GM15510 (cell line): ENCODE results near the gene VWA2.

Experiments
- POLR2A ChIP-seq: IDR thresholded peaks from 3 replicates; pipeline ENCODE4 v1.6.1; 2011; ENCODE audit warnings: borderline replicate concordance; ENCODE audit not compliant: insufficient read length; ENCODE audit errors: extremely low read depth

The VWA2 gene, protein sequence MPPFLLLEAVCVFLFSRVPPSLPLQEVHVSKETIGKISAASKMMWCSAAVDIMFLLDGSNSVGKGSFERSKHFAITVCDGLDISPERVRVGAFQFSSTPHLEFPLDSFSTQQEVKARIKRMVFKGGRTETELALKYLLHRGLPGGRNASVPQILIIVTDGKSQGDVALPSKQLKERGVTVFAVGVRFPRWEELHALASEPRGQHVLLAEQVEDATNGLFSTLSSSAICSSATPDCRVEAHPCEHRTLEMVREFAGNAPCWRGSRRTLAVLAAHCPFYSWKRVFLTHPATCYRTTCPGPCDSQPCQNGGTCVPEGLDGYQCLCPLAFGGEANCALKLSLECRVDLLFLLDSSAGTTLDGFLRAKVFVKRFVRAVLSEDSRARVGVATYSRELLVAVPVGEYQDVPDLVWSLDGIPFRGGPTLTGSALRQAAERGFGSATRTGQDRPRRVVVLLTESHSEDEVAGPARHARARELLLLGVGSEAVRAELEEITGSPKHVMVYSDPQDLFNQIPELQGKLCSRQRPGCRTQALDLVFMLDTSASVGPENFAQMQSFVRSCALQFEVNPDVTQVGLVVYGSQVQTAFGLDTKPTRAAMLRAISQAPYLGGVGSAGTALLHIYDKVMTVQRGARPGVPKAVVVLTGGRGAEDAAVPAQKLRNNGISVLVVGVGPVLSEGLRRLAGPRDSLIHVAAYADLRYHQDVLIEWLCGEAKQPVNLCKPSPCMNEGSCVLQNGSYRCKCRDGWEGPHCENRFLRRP

DNA sequence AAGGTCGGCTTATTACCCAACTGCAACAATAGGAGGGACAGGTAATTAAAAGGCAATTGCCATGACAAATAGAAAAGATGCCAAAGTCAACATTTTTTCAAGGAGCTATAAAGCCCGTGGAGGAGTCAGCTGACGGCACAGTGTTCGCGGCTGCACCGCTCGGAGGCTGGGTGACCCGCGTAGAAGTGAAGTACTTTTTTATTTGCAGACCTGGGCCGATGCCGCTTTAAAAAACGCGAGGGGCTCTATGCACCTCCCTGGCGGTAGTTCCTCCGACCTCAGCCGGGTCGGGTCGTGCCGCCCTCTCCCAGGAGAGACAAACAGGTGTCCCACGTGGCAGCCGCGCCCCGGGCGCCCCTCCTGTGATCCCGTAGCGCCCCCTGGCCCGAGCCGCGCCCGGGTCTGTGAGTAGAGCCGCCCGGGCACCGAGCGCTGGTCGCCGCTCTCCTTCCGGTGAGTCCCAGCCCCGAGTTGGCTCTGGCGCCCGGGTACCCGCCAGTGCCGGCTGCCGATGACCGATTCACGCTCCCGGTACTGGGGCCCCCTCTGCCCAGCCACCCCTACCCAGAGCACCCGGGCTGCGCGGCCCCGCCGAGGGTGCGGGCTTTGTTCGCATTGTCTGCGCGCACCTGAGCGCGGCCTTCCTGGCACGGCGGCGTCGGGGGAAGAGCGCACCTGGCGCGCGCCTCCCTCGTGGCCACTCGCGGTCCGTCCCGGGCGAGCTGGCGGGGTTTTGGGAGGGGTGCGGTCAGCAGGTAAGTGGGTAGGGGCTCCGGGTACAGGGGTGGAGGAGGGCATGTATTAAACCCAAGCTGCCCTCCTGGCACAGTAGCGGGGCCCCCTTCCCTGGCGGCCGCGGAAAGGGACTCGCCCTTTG lies at the start of gene VWA2:
Gene VWA2 (plus strand): TSS at position 138 of the 877 bp plus-strand sequence. CDS start 9,460 bp downstream, outside the sequence.
- no peak for TF ChIP-seq POLR2A

DNA sequence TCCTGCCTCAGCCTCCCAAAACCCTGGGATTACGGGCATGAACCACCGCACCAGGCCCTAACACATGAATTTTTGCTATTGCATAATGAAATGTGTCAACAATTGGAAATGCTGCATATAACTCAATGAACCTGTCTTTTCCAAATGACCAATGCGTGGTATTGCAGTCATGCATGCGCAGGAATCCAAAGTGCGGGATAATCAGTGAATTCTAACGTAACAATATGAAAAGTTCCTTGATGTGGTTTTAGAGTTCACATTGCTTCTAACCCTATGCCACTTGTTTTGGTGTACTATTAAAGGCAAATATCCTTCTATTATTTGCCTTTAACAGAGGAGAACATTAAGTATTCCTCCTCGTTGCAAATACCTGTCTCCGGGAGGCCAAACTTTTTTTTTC lies 49.4 kb upstream of the VWA2 start:
- TF ChIP-seq POLR2A, result no peak

DNA sequence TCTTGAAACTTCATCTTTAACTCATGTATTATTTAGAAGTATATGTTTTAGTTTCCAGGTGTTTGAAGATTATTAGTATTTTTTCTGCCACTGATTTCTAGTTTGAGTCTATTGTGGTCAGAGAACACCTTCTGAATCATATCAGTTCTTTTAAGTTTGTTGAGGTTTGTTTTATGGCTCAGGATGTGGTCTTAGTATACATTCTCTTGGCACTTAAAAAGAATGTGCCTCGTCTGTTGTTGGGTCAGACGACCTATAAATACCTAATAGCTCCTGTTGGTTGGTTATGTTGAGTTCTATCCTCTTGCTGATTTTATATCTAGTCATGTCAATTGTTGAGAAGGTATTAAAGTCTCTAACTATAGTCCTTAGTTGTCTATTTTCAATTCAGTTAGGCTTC lies 44.0 kb upstream of the VWA2 start:
- TF ChIP-seq POLR2A, result no peak

DNA sequence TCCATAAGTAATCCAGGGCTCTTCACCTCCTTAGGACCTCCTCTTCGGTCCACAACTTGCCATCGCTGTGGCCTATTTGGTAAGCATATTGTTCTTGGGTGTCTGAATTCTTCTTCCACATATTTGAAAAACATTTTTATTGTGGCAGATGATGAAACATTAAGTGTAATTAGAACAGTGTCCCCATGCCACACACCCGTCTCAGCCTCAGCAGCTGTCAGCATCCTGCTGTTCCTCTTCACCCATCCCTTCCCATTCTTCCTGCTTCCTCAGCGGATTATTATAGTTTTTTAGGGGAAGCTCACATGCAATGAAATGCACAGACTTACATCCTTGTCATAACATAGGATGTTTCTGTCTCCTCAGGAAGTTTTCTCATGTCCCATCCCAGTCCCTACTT lies 39.8 kb upstream of the VWA2 start:
- TF ChIP-seq POLR2A, result no peak

DNA sequence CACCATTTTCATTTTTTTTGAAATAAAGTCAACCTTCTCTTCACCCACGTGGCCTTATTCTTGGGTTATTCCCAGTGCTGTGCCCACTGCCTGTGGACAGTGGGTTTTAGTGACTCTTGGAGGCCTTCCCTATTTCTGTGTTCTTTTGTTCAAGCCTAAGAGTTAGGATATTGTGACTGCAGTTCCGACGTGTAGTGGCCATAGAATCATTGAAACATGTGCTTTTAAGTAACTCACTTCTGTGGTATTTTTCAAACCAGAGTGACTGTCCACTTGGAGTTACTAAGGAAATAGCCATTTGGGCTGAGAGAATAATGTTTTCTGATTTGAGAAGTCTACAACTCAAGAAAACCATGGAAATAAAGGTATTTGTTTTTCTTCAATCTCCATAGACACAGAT lies 36.2 kb upstream of the VWA2 start:
- TF ChIP-seq POLR2A, result no peak

DNA sequence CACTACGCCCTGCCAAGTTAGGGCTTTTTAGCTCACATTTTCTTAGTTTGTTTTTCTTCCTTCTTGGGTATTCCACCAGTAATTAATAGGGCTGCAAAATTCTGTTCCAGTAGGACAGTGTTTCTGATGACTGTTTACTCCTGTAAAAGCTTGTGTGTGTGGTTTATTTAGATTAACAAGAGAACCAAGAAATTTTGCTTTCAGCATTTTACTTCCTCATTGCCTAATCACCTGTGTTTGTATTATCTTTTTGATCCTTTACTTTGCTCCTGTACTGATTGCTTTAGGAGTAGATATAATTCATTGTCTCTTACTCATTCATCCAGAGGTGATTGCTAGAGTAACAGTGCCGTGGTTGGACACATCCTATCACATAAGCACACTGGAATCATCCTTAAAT lies 32.2 kb upstream of the VWA2 start:
- TF ChIP-seq POLR2A, result no peak

DNA sequence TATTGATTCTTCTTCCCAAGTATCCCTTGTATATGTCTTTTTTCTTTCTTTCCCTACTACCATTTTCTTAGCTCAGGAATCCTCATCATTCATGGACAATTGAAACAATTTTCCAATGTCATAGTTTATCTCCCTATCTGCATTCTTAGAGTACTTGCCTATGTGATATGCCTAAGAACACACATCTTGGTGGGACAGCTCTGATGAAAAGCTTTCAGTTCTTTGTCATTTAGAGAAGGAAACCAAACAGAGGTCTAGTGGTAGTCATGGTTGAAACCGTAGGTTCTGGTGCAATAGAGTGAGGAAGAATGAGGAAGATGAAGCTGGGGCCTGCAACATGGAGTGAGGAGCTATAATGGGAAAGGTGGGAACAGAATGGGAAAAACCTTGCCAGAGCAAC lies 31.7 kb upstream of the VWA2 start:
- TF ChIP-seq POLR2A, result no peak

DNA sequence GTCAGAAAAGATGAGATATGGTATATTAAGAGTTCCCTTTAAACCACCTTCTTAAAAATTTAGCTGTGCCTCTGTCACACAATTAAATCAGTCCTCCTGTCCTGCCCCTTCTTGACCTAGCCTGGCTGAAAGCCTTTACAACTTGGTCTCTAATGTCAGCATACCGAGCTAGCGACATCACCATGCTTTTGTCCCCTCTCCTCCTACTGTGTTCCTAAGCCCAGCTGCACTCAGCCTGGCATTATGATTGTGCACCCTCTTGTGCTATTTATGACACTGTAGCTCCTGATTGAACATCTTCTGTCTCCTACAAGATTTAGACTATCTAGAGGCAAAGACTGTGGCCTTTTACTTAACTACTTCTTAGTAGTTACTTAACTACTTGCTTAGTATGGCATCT lies 30.7 kb upstream of the VWA2 start:
- no peak for TF ChIP-seq POLR2A

DNA sequence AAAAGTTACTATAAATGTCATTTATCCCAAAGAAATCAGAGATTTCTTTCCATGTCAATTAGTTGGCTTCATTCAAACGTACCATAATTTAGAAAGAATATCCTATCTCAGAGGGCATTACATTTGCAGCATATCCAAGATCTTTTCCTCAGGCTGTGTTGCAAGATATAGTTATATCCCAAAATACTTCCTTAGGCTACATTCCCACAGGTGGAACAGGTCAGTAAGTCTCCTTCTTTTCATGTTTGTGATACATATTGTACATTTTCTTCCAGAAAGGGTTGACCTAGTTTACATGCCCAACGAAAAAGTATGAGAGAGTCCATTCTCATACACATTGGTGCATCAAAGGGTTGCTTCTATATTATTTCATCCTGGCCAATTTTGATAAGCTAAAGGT lies 26.9 kb upstream of the VWA2 start:
- no peak for TF ChIP-seq POLR2A

DNA sequence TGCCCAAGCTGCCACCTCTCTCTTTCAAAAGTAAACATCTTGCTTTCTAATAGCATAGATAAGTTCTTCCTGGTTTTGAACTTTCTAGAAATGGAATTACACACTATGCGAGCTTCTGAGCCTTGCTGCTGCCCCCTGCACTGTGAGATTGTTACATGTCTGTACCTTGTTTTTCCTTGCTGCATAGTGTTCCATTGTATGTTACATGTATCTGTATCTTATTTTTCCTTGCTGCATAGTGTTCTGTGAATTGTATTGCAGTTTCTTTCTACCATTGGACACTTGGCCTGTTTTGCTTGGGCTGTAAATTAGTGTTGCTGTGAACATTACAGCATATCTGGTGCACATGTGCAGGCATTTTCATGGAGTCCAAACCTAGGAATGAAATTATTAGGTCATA lies 24.0 kb upstream of the VWA2 start:
- TF ChIP-seq POLR2A, result no peak

DNA sequence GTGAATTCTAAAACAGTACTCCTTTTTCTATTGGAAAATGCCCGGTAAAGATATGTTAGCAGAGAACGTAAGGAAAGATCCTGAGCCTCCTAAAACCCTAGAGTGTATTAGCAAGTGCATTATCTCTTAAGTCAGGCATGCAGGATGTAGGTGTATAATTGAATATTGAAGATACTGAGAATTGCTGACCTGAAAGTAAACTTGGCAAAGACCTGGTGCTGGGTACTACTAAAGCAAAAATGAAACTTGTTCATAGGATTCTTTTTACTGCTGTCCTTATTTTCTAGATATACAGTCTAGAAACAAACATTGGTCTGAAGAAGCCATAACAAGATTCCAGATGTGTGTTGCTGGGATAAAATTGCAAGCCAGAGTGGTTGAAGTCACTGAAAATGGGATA lies 18.8 kb upstream of the VWA2 start:
- no peak for TF ChIP-seq POLR2A

DNA sequence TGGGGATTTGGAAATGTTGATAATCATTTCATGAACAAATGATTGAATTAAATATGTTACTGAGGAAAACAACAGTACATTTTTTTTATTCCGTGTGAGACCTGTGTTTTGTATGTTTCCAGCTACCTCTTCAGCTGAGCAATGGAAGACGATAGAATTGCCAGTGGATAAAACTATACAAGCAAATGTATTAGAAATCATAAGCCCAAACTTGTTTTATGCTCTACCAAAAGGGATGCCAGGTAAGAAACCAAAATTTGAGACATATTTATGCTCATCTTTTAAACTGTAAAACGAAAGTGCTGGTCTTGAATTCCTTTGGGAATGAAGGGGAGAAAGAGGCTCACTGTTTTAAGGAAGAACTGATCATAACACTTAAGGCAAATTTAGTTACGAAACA lies 17.8 kb upstream of the VWA2 start:
- TF ChIP-seq POLR2A, result no peak

DNA sequence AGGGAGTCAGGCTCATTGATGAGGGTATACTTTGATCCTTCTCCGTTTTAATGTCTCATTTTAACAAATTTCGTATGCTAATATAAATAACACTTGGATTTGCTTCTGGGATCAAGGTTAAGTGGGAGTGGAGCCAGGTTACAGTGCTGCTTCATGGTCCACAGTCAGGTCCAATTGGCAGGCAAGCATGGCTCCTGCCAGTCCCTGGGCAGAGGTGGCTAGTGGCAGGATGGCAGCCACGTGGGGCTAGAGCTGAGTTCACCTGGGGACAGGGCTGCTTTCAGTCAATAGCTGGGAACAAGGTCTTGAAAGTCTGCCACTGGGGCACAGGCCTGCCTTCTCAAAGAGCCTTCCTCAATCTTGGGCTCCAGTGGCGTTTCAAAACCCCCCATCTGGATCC lies 16.0 kb upstream of the VWA2 start:
- no peak for TF ChIP-seq POLR2A

DNA sequence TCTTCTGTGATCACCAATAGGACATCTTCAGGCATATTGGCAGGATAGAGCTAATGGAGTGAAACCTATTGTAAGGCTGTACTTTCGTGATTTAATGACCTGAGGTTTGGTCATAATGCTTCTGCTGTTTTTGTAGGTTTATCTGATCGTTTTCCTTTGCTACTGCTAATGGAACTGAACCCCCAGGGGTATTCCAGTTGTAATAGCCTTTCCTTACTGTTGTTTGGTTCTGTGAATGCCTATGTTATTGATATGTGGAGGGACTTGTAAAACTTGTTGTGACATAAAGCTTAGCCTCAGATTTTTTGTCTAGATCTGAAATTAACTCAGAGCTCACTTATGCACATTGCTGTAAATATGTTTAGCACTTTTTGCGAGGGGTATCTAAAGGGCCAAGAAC lies 10.9 kb upstream of the VWA2 start:
- no peak for TF ChIP-seq POLR2A

DNA sequence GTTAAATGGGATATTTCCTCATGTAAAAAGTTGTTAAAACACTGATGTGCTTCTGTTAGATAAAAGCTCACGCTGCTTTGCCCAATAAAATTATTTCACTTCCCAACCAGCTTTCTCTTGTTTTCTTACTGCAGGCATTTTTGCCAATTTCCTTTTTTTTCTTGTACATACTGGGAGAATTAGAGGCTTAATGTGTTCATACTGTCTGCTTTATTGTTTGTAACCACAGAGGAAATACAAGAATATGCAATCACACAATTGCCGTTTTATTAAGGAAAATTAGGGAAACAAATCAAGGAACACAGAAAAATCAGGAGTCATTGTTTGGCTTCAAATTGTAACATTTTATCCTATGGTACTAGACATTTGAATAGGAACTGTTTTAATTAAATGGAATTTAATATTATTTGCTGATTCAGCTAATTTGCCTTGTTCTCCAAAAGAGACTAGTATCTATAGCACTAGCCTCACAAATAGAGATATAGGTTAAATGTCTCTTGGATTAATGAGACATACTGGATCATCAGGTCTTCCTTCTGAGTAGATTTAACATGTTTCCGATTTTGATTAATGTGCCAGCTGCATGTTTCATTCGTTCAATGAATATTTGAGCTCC lies 6.4 kb upstream of the VWA2 start:
- TF ChIP-seq POLR2A, result no peak
